Erythroblast (primary cell): ENCODE data around the gene IQSEC2.

Experiments used
- GATA1 ChIP-seq: IDR thresholded peaks from 2 replicates; pipeline ENCODE4 v1.6.1; 2011; ENCODE audit warnings: low read depth, mild to moderate bottlenecking, control low read depth, low read length, moderate library complexity
- POLR2A ChIP-seq: IDR thresholded peaks from 2 replicates; pipeline ENCODE4 v1.6.1; 2011; ENCODE audit warnings: mild to moderate bottlenecking, low read length

GRCh38 chrX:53279296-53280237 is 1.8 kb downstream of the IQSEC2 start:
- TF ChIP-seq POLR2A, result no peak
- TF ChIP-seq GATA1, result no peak
